HL-60 (cell line): Measurements from ENCODE around the gene RPH3AL.

ENCODE experiments used
- DNase-seq, 2 experiments: peaks; one replicate each; pipeline ENCODE4 v3.0.0-alpha.2; 2010 to 2020; ENCODE audit warnings: low read depth in 1 of 2, low spot score in 1 of 2
- H3K27ac ChIP-seq: fragments of 250-450 bp; sonication (Bioruptor Pico); replicated peaks from 2 replicates; pipeline ENCODE4 v1.5.1; 2020; ENCODE audit warnings: mild to moderate bottlenecking, moderate library complexity
- H3K27me3 ChIP-seq: fragments of 250-450 bp; sonication (Bioruptor Pico); 2 replicates; pipeline ENCODE4 v1.5.1; 2021; ENCODE audit warnings: mild to moderate bottlenecking, moderate library complexity; ENCODE audit not compliant: insufficient read depth, poor library complexity, severe bottlenecking
- H3K4me3 ChIP-seq: replicated peaks from 2 replicates; pipeline ENCODE4 v1.5.1; 2011; ENCODE audit warnings: mild to moderate bottlenecking, control low read depth, low read length; ENCODE audit not compliant: insufficient read depth
- CTCF ChIP-seq: IDR thresholded peaks from one replicate; pipeline ENCODE4 v1.5.1; 2011; ENCODE audit warnings: low read length, control low read depth, inconsistent platforms; ENCODE audit not compliant: insufficient read depth
- GABPA ChIP-seq: IDR thresholded peaks from 2 replicates; pipeline ENCODE4 v1.6.1; 2012; ENCODE audit warnings: low read depth
- POLR2AphosphoS5 ChIP-seq: IDR thresholded peaks from 2 replicates; pipeline ENCODE4 v1.6.1; 2012; ENCODE audit warnings: low read depth
- REST ChIP-seq: IDR thresholded peaks from 2 replicates; pipeline ENCODE4 v1.6.1; 2012; ENCODE audit warnings: low read depth; ENCODE audit not compliant: insufficient replicate concordance
- SPI1 ChIP-seq: IDR thresholded peaks from 2 replicates; pipeline ENCODE4 v1.6.1; 2012; ENCODE audit warnings: low read depth, mild to moderate bottlenecking, borderline replicate concordance

Gene RPH3AL

GRCh38 chr17:238964-239259 lies 113.7 kb downstream of the RPH3AL start:
- Histone ChIP-seq H3K4me3 (no peak overlapping the region), H3K27me3 (peaks cover 3% of the 10 kb centered on the region), H3K27ac (no peak overlapping the region)
- TF ChIP-seq SPI1 (no peak), POLR2AphosphoS5 (no peak), CTCF (no peak), GABPA (no peak), REST (no peak)
- no peak for DNase-seq

- Histone ChIP-seq H3K27ac (no peak overlapping the region), H3K4me3 (no peak overlapping the region), H3K27me3 (peaks cover 3% of the 10 kb centered on the region)
- TF ChIP-seq REST (no peak), POLR2AphosphoS5 (no peak), GABPA (no peak), CTCF (no peak)
- no peak for DNase-seq
These were observed 114.3 kb downstream of the RPH3AL start for GRCh38 chr17:238071-238963.

GRCh38 chr17:237406-237955 lies 115.1 kb downstream of the RPH3AL start:
- no peak overlapping the region for H3K27ac ChIP-seq
- H3K27me3 ChIP-seq, result peaks cover 3% of the 10 kb centered on the region
- H3K4me3 ChIP-seq, result no peak overlapping the region
- TF ChIP-seq POLR2AphosphoS5 (no peak), CTCF (no peak), REST (no peak)
- DNase-seq, result no peak
